ENCODE measurements around the gene NOC2L.

The NOC2L gene

GRCh38 chr1:913491-914130, 45.4 kb downstream of the NOC2L start:
- DNase-seq: no peak

GRCh38 chr1:912740-913301, 46.2 kb downstream of the NOC2L start:
- no peak for DNase-seq

GRCh38 chr1:911875-912739, 46.9 kb downstream of the NOC2L start:
- no peak for DNase-seq

GRCh38 chr1:910881-911721, 48.0 kb downstream of the NOC2L start:
- peak; percentile 36 for DNase-seq

GRCh38 chr1:910311-910880, 48.7 kb downstream of the NOC2L start:
- DNase-seq: no peak

- no peak for DNase-seq
These were observed 49.2 kb downstream of the NOC2L start for GRCh38 chr1:909861-910310.

- no peak for DNase-seq
These were observed 50.4 kb downstream of the NOC2L start for GRCh38 chr1:908661-909060.

- DNase-seq: no peak
These were observed 51.2 kb downstream of the NOC2L start for GRCh38 chr1:907611-908451.

- no peak for DNase-seq
These were observed 52.2 kb downstream of the NOC2L start for GRCh38 chr1:906600-907420.

GRCh38 chr1:905811-906599, 53.1 kb downstream of the NOC2L start:
- no peak for DNase-seq

- no peak for DNase-seq
These were observed 53.8 kb downstream of the NOC2L start for GRCh38 chr1:905071-905749.

- no peak for DNase-seq
These were observed 54.6 kb downstream of the NOC2L start for GRCh38 chr1:904310-904950.

GRCh38 chr1:903721-904271, 55.3 kb downstream of the NOC2L start:
- no peak for DNase-seq

- DNase-seq: no peak
These were observed 55.8 kb downstream of the NOC2L start for GRCh38 chr1:903305-903704.

GRCh38 chr1:902802-903201, 56.3 kb downstream of the NOC2L start:
- DNase-seq: no peak

GRCh38 chr1:901108-901859, 57.8 kb downstream of the NOC2L start:
- no peak for DNase-seq

GRCh38 chr1:899636-900317, 59.3 kb downstream of the NOC2L start:
- DNase-seq: no peak

Data from SHP77 treated with DMSO at 0.1 percent for 48 hours (cell line).